ENCODE data around the gene CYP19A1.

CYP19A1 gene

DNA sequence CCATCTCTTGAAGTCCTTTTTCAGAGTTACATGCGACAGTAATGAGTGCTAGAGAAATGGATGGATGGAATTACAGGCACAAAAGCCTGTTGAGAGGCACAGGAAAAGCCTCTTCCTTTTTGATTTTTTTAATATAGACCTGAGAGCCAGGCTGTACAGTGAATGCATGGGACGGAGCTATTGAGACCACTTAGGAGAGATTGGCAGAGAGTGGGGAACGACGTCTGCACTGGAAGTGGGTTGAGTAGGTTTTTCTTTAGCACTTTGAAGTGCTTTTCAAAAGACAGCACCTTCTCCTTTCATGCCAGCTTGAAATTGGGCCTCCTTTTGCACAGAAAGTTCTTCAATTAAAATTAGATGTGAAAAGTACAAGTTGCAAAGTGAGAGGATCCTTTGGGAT is 40.0 kb upstream of the CYP19A1 start:
- H4K20me1 ChIP-seq (ENCODE audit: insufficient read depth): no peaks in the 10 kb centered on the region
- H3K4me3 ChIP-seq (IDR thresholded peaks at IDR 0.05; ENCODE audit: insufficient read depth, low read depth, low read length): no peak overlapping the region
- H2AFZ ChIP-seq (ENCODE audit: low read depth): no peak overlapping the region

DNA sequence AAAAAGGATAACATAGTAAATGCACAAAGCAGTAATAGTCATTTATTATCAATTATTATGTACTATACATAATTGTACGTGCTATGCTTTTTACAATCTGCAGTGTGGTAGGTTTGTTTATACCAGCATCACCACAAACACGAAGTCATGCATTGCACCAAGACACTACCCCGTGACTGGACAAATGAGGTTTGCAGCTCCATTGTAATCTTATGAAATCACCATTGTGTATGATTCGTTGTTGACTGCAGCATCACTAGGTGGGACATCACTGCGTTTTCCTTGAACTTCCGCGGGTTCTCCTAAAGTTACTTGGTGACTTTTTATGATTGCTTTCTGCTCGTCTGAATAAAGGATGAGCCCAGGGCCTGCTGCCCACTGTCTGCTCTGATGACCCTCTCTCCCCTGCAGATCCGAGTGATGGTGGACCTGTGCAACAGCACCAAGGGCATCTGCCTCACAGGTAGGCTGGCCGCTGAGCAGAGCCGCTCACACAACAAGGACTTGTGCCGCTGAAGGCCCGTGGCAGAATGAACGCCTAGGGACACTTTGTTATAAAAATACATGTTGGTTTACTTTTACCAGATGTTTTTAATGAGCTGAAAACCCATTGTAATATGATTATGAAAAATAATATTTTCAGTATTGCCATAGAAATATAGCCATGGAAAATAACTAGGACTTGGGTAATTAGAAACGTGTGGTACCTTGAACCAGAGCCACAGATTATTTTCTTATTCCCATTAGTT is 38.8 kb upstream of the CYP19A1 start:
- no peak overlapping the region for H3K4me2 ChIP-seq
- H3K4me1 ChIP-seq (ENCODE audit: low read depth, poor library complexity, severe bottlenecking): peaks cover 24% of the 10 kb centered on the region
- no peaks in the 10 kb centered on the region for H3K36me3 ChIP-seq (ENCODE audit: insufficient read depth)
- no peaks in the 10 kb centered on the region for H3K79me2 ChIP-seq (ENCODE audit: insufficient read depth, low read depth)
- H3K4me3 ChIP-seq (IDR thresholded peaks at IDR 0.05; ENCODE audit: insufficient read depth, low read depth, low read length): no peak overlapping the region
- no peak overlapping the region for H2AFZ ChIP-seq (ENCODE audit: low read depth)
- H4K20me1 ChIP-seq (ENCODE audit: insufficient read depth): no peaks in the 10 kb centered on the region
- H3K27me3 ChIP-seq (ENCODE audit: insufficient read depth, low read depth): no peaks in the 10 kb centered on the region
- no peak overlapping the region for H3K9ac ChIP-seq
- no peak overlapping the region for H3K27ac ChIP-seq
- TF ChIP-seq, protein P1, sequence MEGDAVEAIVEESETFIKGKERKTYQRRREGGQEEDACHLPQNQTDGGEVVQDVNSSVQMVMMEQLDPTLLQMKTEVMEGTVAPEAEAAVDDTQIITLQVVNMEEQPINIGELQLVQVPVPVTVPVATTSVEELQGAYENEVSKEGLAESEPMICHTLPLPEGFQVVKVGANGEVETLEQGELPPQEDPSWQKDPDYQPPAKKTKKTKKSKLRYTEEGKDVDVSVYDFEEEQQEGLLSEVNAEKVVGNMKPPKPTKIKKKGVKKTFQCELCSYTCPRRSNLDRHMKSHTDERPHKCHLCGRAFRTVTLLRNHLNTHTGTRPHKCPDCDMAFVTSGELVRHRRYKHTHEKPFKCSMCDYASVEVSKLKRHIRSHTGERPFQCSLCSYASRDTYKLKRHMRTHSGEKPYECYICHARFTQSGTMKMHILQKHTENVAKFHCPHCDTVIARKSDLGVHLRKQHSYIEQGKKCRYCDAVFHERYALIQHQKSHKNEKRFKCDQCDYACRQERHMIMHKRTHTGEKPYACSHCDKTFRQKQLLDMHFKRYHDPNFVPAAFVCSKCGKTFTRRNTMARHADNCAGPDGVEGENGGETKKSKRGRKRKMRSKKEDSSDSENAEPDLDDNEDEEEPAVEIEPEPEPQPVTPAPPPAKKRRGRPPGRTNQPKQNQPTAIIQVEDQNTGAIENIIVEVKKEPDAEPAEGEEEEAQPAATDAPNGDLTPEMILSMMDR (conservative IDR thresholded peaks at IDR 0.05; ENCODE audit: low read depth, low read length): no peak

More for the DNA sequence above, 40.0 kb upstream of the CYP19A1 start:
- H3K27ac ChIP-seq: no peak overlapping the region
- no peak overlapping the region for H3K9ac ChIP-seq
- no peak overlapping the region for H3K4me2 ChIP-seq
- TF ChIP-seq, protein P1 (conservative IDR thresholded peaks at IDR 0.05; ENCODE audit: low read depth, low read length): no peak
- H3K79me2 ChIP-seq (ENCODE audit: insufficient read depth, low read depth): no peaks in the 10 kb centered on the region
- no peaks in the 10 kb centered on the region for H3K36me3 ChIP-seq (ENCODE audit: insufficient read depth)
- no peaks in the 10 kb centered on the region for H3K27me3 ChIP-seq (ENCODE audit: insufficient read depth, low read depth)
- peaks cover 21% of the 10 kb centered on the region for H3K4me1 ChIP-seq (ENCODE audit: low read depth, poor library complexity, severe bottlenecking)

DNA sequence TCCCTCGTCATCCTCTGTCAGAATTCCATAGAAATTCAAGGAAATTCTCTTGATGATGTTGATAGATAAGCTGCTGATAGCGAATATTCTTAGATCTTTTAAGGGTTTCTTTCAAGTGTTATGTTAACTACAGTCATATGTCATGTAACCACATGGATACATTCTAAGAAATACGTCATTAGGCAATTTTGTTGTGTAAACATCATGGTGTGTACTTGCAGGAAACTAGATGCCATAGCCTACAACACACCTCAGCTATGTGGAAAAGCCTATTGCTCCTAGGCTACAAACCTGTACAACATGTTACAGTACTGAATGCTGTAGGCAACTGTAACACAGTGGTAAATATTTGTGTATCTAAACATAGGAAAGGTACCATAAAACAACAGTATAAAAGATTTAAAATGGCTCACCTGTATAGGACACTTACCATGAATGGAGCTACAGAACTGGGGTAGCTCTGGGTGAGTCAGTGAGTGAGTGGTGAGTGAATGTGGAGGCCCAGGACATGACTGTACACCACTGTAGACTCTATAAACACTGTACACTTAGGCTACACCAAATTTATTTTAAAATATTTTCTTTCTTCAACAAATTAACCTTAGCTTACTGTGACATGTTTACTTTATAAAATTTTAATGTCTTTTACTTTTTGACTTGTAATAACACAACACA is 37.7 kb upstream of the CYP19A1 start:
- Histone ChIP-seq H3K79me2 (ENCODE audit: insufficient read depth, low read depth) (no peaks in the 10 kb centered on the region), H3K36me3 (ENCODE audit: insufficient read depth) (no peaks in the 10 kb centered on the region), H3K27ac (no peak overlapping the region), H3K4me2 (no peak overlapping the region), H3K4me1 (ENCODE audit: low read depth, poor library complexity, severe bottlenecking) (peaks cover 24% of the 10 kb centered on the region), H4K20me1 (ENCODE audit: insufficient read depth) (no peaks in the 10 kb centered on the region), H2AFZ (ENCODE audit: low read depth) (no peak overlapping the region), H3K9ac (no peak overlapping the region), H3K4me3 (IDR thresholded peaks at IDR 0.05; ENCODE audit: insufficient read depth, low read depth, low read length) (no peak overlapping the region), H3K27me3 (ENCODE audit: insufficient read depth, low read depth) (no peaks in the 10 kb centered on the region)
- TF ChIP-seq, protein P1 (conservative IDR thresholded peaks at IDR 0.05; ENCODE audit: low read depth, low read length): no peak

DNA sequence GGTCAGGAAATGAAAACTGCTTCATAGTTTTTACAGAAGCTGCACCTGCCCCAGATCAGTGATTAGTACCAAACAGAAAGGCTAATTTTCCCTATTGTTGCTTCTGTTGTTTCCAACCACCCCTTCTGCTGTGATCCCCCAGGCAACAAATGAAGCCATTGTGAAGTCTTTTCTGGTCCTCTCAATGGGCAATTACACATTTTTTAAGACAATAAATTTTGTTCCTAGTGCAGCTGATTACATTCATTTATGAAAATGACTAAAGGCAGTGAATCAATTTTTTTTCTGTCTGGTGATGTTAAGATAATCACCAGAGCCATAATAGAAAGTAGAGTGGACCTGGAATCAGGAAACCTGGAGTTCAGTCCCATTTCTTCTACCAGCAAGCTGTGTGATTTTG is 35.7 kb upstream of the CYP19A1 start:
- no peaks in the 10 kb centered on the region for H4K20me1 ChIP-seq (ENCODE audit: insufficient read depth)
- no peaks in the 10 kb centered on the region for H3K36me3 ChIP-seq (ENCODE audit: insufficient read depth)
- TF ChIP-seq, protein P1 (conservative IDR thresholded peaks at IDR 0.05; ENCODE audit: low read depth, low read length): no peak
- H3K4me3 ChIP-seq (IDR thresholded peaks at IDR 0.05; ENCODE audit: insufficient read depth, low read depth, low read length): no peak overlapping the region
- no peaks in the 10 kb centered on the region for H3K79me2 ChIP-seq (ENCODE audit: insufficient read depth, low read depth)
- H3K27ac ChIP-seq: peak overlapping the region; percentile 50; the same call in 1 of the 2 replicates
- H3K27me3 ChIP-seq (ENCODE audit: insufficient read depth, low read depth): no peaks in the 10 kb centered on the region
- no peak overlapping the region for H2AFZ ChIP-seq (ENCODE audit: low read depth)
- peak overlapping the region; percentile 43 for H3K4me2 ChIP-seq
- H3K4me1 ChIP-seq (ENCODE audit: low read depth, poor library complexity, severe bottlenecking): peaks cover 31% of the 10 kb centered on the region
- no peak overlapping the region for H3K9ac ChIP-seq

Data from KMS-11 (cell line).